K562 (cell line): ENCODE results near the gene NUP188. TPM values are rescaled to one million over a fixed set of nuclear protein-coding genes. Genes with fewer than 3 reads are reported as not detected.

ENCODE experiments used
- BDP1 ChIP-seq: IDR thresholded peaks from 3 replicates; pipeline ENCODE4 v1.6.1; 2011; ENCODE audit not compliant: insufficient read length, insufficient read depth
- CREB1 ChIP-seq, 2 experiments: sonication (generic) in 1 of 2; formaldehyde crosslinking in 1 of 2; IDR thresholded peaks; 2 replicates each; pipeline versions ENCODE4 v1.6.1 to v1.8.0; 2012 to 2022; ENCODE audit warnings: inconsistent platforms in 1 of 2, mild to moderate bottlenecking in 1 of 2, missing genetic modification reagents in 1 of 2, moderate library complexity in 1 of 2
- CSDE1 ChIP-seq, 2 experiments: fragments of 450-650 bp; IDR thresholded peaks; 2 replicates each; pipeline ENCODE4 v1.6.1; 2016; ENCODE audit warnings: mild to moderate bottlenecking in 1 of 2
- DEAF1 ChIP-seq: fragments of 450-650 bp; formaldehyde crosslinking; IDR thresholded peaks from 2 replicates; pipeline ENCODE4 v1.4.0; 2020; ENCODE audit warnings: mild to moderate bottlenecking, moderate library complexity
- DNMT1 ChIP-seq: fragments of 450-650 bp; IDR thresholded peaks from 2 replicates; pipeline ENCODE4 v1.6.1; 2016; ENCODE audit warnings: antibody characterized with exemption, mild to moderate bottlenecking
- E2F1 ChIP-seq: sonication (generic); formaldehyde crosslinking; IDR thresholded peaks from 2 replicates; pipeline ENCODE4 v1.8.1; 2023; ENCODE audit warnings: mild to moderate bottlenecking, missing genetic modification reagents, moderate library complexity
- ELF1 ChIP-seq: fragments of 200-800 bp; sonication (Bioruptor generic); IDR thresholded peaks from 2 replicates; pipeline ENCODE4 v1.6.1; 2016; ENCODE audit warnings: missing genetic modification characterization, missing compliant biosample characterization
- MEIS2 ChIP-seq: fragments of 450-650 bp; IDR thresholded peaks from 2 replicates; pipeline ENCODE4 v1.6.1; 2014; ENCODE audit warnings: mild to moderate bottlenecking; ENCODE audit not compliant: partially characterized antibody
- NCOA6 ChIP-seq: fragments of 450-650 bp; IDR thresholded peaks from 2 replicates; pipeline ENCODE4 v1.6.1; 2017; ENCODE audit warnings: mild to moderate bottlenecking
- NFE2L1 ChIP-seq: fragments of 450-650 bp; IDR thresholded peaks from 2 replicates; pipeline ENCODE4 v1.6.1; 2016; ENCODE audit warnings: missing genetic modification characterization, low read depth, mild to moderate bottlenecking, missing compliant biosample characterization, moderate library complexity, borderline replicate concordance
- POLR2B ChIP-seq: fragments of 450-650 bp; IDR thresholded peaks from 2 replicates; pipeline ENCODE4 v1.6.1; 2018; ENCODE audit warnings: low read depth; ENCODE audit not compliant: partially characterized antibody
- RBM25 ChIP-seq: fragments of 200-400 bp; formaldehyde crosslinking; IDR thresholded peaks from 2 replicates; pipeline ENCODE4 v1.6.1; 2018; ENCODE audit warnings: low read length, low read depth, moderate library complexity; ENCODE audit not compliant: severe bottlenecking
- SMC3 ChIP-seq: conservative IDR thresholded peaks from 2 replicates; pipeline ENCODE4 v1.6.1; 2011; ENCODE audit warnings: low read depth, low read length, improper control_type of control experiment; ENCODE audit not compliant: insufficient read depth
- THRA ChIP-seq: fragments of 450-650 bp; IDR thresholded peaks from 2 replicates; pipeline ENCODE4 v1.6.1; 2017; ENCODE audit warnings: mild to moderate bottlenecking, moderate library complexity
- ZNF23 ChIP-seq: fragments of 250-450 bp; sonication (Bioruptor Pico); IDR thresholded peaks from 2 replicates; pipeline ENCODE4 v1.4.0; 2020; ENCODE audit warnings: mild to moderate bottlenecking
- ZNF277 ChIP-seq: fragments of 250-450 bp; sonication (Bioruptor Pico); IDR thresholded peaks from 2 replicates; pipeline ENCODE4 v1.8.0; 2022; ENCODE audit warnings: inconsistent platforms, mild to moderate bottlenecking, moderate library complexity, borderline replicate concordance
- ZNF282 ChIP-seq: sonication (generic); formaldehyde crosslinking; IDR thresholded peaks from 2 replicates; pipeline ENCODE4 v1.8.1; 2023; ENCODE audit warnings: missing genetic modification reagents
- ZNF518B ChIP-seq: fragments of 250-450 bp; sonication (Bioruptor Pico); IDR thresholded peaks from 2 replicates; pipeline ENCODE4 v1.5.0; 2021; ENCODE audit warnings: mild to moderate bottlenecking, moderate library complexity
- ZNF75A ChIP-seq: fragments of 450-650 bp; formaldehyde crosslinking; IDR thresholded peaks from 2 replicates; pipeline ENCODE4 v1.4.0; 2020; ENCODE audit warnings: mild to moderate bottlenecking
- ZNF778 ChIP-seq: fragments of 450-650 bp; formaldehyde crosslinking; IDR thresholded peaks from 2 replicates; pipeline ENCODE4 v1.4.0; 2020; ENCODE audit warnings: mild to moderate bottlenecking, moderate library complexity
- polyA plus RNA-seq, 8 experiments: library from polyadenylated mRNA; depleted of rRNA in 4 of 8; stranded (reverse) in 5 of 8; unstranded in 3 of 8; fragments of >200 nt; fragmentation: Nextera tagmentation in 2 of 8; fragmentation: Illumina TruSeq in 1 of 8; extraction: Ambion mirVana in 2 of 8; extraction: Trizol in 1 of 8; gene quantifications; 2 replicates each; pipeline versions ENCODE4 v1.2.1 to v1.2.3, GENCODE V29; 2011 to 2014; ENCODE audit warnings: inconsistent platforms in 1 of 8, missing spikeins in 1 of 8
- total RNA-seq, 7 experiments: library from RNA; depleted of rRNA in 6 of 7; stranded (reverse); fragments of >200 nt in 6 of 7; fragmentation: Illumina TruSeq in 2 of 7; extraction: Trizol in 2 of 7; gene quantifications; 2 replicates each; pipeline versions ENCODE4 v1.2.1 to v1.2.3, GENCODE V29; 2011 to 2021; ENCODE audit warnings: low replicate concordance in 1 of 7

NUP188 gene
- total and polyA plus RNA-seq, 9 of the 15 experiments (the other 6 are each of a cell fraction or from before 2014, with no cell fraction given): 11.7 to 135 (median 70.6) TPM

- TF ChIP-seq CREB1 (IDR thresholded peaks at IDR 0.05): no peak
- 0 out of 2 replicates have a peak, but pooled peaks have one; percentile 39 for TF ChIP-seq CREB1 (CRISPR knock-in tag; IDR thresholded peaks at IDR 0.05)
- TF ChIP-seq RBM25: no peak
- TF ChIP-seq DEAF1 (CRISPR knock-in tag): no peak
- no peak for TF ChIP-seq CSDE1 (IDR thresholded peaks at IDR 0.05)
- TF ChIP-seq ZNF778 (CRISPR knock-in tag): no peak
- peak; percentile 64 for TF ChIP-seq MEIS2
- TF ChIP-seq DNMT1: no peak
- peak; percentile 69 for TF ChIP-seq POLR2B
- no peak for TF ChIP-seq NCOA6
- TF ChIP-seq ZNF282 (CRISPR knock-in tag): no peak
- TF ChIP-seq SMC3: no peak
- TF ChIP-seq ZNF518B (CRISPR knock-in tag): no peak
- peak; percentile 68 for TF ChIP-seq E2F1 (CRISPR knock-in tag)
- no peak for TF ChIP-seq ZNF277 (CRISPR knock-in tag)
- no peak for TF ChIP-seq NFE2L1 (tag)
- TF ChIP-seq THRA: no peak
- TF ChIP-seq BDP1: no peak
- no peak for TF ChIP-seq ELF1 (tag)
- no peak for TF ChIP-seq ZNF75A
- no peak for TF ChIP-seq ZNF23 (CRISPR knock-in tag)
These were observed 88.9 kb downstream of the NUP188 start, which contains the start of gene MIGA2 (continued) for GRCh38 chr9:129036241-129036922.
